HG02798 (cell line): ENCODE measurements around the gene OGDH.
"Not testable (repeated sequence)": the region's sequence is repeated elsewhere in the genome, so short reads cannot be mapped to it uniquely, and the experiment has no call there.

Source experiments
- ATAC-seq: cut with Tn5 transposase; IDR thresholded peaks from one replicate; pipeline ENCODE4 v1.9.1; 2021; ENCODE audit warnings: mild to moderate bottlenecking; ENCODE audit not compliant: unreplicated experiment, poor library complexity

OGDH gene

DNA sequence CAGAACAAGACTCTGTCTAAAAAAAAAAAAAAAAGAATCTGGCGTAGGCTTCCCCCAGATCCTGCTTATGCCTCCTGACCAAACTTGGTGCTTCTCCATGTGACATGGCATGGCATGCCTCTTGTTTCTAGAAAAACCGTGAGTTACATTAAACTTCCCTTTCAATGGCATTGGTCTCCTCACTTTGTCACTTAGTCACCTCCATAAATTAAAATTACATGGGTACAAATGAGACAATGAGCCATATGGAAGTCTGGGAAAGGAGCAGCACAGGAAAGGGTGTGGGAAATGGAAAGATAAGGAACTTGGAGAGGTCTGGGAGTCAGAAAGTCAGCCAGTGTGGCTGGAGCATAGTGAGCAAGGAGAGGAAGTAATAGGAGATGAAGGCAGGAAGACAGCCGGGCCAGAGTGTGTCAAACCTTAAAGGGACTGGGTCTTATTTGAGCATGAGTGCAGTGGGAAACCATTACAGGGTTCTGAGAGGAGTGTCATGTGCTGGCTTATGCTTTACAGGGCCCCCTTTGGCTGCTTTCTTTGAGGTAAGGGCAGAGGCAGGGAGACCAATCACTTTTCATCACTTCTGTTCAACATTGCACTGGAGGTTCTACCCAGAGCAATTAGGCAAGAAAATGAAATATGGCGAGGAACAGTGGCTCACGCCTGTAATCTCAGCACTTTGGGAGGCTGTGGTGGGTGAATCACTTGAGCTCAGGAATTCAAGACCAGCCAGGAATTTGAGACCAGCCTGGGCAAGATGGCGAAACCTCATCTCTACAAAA, 120.9 kb downstream of the OGDH start:
- ATAC-seq, result no peak

DNA sequence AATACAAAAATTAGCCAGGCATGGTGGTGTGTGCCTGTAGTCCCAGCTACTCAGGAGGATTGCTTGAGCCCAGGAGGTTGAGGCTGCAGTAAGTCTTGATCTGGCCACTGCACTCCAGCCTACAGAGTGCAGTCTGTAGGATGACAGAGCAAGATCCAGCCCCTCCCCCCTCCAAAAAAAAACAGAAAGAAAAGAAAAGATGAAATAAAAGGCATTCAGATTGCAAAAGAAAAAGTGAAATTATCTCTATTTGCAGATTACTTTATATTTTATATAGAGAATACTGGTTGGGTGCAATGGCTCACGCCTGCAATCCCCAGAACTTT, 121.5 kb downstream of the OGDH start:
- no peak for ATAC-seq

DNA sequence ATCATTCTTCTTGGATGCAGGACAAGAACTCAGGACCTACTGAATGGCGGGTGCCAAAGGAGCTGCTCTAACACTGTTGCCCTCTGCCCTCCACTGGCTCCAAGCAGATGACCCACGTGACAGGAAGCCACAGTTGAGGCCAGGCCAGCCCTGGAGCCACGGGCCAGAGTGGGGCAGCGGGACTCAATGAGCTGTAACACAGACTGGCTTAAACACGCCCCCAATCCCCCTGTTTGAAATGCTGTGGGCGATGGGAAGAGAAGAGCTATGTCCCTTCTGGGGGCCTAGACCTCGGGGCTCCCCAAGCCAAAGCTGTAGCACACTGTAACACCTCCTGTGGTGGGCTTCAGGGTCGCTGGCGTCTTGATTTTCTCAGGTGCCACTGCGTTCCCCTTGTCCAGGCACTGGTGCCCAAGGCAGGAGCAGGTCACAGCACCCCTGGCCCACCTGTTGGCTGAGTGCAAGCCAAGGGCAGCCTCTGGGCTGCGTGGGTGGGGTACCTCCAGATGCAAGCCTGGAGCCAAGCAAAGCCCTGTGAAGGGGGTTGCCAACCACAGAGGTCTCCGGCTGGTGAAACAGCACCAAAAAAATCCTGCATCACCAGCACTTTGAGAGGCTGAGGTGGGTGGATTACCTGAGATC, 123.6 kb downstream of the OGDH start:
- ATAC-seq, result no peak

DNA sequence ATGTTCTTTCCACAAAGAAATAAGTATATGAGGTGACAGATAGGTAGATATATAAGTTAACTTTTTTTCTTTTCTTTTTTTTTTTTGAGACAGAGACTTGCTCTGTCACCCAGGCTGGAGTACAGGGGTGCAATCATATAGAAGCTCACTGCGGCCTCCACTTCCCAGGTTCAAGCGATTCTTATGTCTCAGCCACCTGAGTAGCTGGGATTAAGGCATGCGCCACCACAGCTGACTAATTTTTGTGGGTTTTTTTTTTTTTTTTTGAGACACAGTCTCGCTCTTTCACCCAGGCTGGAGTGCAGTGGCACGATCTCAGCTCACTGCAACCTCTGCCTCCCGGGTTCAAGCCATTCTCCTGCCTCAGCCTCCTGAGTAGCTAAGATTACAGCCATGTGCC, 126.5 kb downstream of the OGDH start:
- ATAC-seq, result not testable (repeated sequence)

DNA sequence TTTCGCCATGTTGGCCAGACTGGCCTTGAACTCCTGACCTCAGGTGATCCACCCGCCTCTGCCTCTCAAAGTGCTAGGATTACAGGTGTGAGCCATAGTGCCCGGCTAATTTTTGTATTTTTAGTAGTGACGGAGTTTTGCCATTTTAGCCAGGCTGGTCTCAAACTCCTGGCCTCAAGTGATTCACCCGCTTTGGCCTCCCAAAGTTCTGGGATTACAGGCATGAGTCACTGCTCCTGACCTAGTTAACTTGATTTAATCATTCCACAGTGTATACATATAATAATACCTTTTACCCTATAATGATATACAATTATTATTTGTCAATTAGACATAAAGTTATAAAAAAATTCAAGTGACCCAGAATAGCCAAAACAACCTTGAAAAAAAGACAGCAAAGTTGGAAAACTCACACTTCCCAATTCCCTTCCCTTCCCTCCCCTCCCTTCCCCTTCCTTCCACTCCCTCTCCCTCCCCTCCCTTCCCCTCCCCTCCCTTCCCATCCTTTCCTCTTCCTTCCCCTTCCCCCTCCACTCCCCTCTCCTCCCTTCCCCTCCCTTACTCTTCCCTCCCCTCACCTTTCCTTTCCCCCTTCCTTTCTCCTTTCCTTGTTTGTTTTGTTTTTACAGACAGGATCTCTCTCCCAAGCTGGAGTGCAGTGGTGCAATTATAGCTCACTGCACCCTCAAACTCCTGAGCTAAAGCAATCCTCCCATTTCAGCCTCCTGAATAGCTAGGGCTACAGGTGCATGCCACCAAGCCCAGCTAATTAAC, 127.5 kb downstream of the OGDH start:
- no peak for ATAC-seq

DNA sequence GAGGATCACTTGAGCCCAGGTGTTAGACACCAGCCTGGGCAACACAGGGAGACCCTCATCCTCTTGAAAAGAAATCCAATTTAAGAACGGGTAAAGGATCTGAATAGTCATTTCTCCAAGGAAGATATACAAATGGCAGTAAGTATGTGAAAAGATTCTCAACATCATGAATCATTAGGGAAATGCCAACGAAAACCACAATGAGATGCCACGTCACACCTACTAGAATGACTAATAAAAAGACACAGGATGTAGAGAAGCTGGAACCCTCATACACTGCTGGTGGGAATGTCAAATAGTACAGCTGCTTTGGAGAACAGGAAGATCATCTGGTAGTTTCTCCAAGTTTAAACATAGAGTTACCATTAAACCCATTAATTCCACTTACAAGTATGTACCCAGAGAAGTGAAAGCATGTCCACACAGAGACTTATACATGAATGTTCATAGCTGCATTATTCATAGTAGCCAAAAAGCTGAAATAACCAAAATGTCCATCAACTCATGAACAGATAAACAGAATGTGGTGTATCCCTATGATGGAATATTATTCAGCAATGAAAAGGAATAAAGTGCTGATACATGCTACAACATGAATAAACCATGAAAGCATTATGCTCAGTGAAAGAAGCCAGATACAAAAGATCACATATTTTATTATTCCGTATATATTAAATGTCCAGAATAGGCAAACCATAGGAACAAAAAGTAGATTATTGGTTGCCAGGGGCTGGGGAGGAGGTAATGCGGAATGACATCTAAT, 129.2 kb downstream of the OGDH start:
- no peak for ATAC-seq

DNA sequence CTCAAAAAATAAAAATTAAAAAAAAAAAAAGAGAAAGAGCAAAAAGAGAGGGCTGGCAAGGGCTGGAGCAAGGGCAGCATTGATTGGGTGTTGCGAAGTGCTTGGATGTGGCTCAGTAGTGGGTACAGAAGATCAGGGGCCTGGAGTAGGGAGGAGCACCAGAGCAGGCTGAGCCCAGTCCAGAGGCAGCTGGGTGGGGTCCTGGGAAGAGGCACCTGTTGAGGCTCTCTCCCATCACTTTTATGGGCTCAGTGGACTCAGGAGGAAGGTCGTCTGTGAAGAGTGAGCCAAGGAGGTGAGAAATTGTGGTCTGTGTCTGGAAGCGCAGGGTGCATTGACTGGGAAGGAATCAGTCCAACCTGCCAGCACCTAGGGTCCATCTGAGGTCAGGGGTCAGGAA, 130.5 kb downstream of the OGDH start:
- ATAC-seq, result no peak

DNA sequence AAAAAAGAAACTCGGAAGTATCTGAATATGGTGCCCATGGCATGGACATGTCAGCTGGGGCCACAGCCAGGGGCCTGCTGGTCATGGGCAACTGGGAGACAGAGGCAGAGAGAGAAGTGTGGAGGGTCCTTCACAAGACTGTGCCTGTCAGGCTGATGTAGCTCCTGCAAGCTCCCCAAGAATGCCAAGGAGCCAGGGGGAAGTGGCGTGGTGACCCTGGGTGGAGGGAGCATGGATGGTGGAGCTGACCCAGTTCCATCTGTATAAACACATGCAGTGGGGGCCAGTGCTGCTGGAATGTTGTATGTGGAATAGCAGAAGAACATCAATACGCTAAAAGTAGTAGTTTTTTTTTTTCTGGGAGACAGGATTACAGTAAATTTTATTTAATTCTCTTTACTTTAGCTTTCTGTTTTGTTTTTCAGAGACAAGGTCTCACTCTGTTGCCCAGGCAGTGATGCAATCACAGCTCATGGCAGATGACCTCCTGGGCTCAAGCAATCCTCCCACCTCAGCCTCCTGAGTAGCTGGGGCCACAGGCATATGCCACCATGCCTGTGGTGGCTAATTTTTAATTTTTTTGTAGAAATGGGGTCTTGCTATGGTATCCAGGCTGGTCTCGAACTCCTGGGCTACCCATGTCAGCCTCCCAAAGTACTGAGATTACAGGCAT, 131.8 kb downstream of the OGDH start:
- ATAC-seq, result no peak

DNA sequence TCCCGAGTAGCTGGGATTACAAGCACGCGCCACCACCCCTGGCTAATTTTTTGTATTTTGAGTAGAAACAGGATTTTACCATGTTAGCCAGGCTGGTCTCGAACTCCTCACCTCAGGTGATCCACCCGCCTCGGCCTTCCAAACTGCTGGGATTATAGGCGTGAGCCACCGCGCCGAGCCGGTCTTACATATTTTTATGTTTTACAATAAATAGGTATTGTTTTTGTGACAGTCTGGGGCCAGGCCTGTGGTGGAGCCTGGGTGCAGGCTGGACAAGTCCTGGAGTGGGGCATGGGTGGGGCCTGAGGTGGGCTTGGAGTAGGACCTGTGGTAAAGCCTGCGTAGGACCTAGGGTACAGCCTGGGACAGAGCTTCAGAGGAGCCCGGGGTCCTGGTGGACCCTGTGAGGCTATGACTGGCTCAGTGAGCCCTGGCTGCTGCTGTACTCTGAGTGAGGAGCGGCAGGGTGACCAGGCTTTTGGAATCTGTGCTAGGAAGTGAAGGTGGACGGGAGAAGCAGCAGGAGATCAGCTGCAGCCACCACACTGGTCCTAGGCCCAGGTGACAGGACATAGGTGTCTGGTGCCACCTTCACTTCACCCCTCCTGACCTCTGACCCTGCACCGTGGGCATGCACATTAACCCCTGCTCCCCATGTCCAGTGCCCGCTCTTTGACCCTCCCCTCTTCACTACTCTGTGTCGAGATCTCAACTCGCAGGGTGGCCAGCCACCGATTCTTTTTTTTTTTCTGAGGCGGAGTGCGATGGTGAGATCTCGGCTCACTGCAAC, 132.6 kb downstream of the OGDH start:
- ATAC-seq, result no peak

DNA sequence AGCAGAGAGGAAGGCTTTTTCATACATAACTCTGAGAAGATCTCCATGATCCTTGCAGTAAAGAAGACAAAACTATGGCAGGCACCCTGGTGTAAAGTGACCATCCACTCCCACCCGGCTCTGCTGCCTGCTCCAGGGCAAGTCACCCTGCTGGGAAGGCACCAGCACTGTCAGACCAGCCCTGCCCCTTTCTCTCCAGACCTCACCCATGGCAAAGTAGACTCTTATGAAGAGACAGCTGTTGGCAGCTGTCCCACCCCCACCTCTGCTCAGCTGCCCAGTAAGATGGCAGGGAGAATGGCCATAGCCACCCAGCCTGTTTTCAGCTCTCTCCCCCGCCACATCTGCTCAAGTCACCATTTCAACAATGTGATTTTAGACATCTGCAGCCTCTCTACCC, 133.6 kb downstream of the OGDH start:
- ATAC-seq, result no peak

DNA sequence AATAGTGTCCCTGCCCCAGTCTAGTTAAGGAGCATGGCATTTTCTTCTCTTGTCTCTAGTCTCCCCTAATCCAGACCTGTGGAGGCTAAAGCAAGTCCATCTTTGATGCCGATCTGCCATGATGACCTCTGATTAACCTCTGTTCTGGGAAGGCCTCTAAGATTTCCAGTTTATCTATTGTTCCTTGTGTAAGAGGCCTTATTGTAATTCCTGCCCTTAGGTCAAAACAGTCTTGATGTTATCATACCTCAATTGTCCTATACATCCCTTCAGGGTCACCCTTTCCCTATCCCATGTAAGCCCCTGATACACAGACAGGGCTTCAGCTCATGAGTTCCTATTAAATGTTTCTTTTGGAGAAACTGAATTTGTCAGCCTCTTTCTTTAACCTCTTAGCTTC, 137.3 kb downstream of the OGDH start:
- no peak for ATAC-seq

DNA sequence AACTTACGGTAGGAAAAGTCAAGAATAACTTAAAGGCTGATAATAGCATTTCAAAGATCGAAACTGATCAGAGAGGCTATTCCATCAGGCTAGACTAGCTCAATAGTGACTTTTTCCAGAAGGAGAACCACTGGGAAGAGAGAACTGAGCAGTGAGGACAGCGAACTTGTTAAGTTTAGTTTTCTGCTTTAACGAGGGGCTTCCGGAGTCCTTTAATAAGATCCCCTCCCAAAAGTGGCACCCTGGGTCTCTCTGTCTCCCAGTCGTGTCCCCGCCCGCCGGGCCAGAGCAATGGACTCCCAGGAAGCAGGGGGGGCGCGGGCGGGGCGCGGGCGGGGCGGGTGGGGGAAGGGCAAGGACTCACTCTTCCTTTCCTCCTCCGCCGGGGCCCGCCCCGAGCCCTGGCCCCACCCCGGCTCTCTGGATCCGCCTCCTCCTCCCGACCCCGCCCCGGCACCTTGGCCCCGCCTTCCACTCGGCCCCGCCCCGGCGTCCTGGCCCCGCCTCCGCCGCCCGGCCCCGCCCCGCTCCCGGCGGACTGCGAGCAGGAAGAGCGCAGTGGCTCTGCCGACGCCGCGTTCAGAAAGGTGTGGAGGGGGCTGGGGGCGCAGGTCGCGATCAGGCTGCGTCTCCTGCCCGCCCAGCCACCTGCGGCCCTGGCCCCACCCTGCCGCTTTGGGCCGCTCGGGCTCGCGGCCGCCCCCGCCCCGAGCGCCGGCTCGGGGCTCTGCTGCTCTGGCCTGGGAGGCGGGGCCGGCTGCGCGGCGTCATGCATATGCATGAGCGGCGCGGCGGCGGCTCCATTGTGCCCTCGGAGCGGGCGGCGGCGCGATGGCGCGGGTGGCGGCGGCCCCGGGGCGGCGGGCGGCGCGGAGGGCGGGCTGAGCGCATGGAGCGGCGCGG, 141.9 kb downstream of the OGDH start, which contains the start of gene ZMIZ2:
Gene ZMIZ2 (plus strand): TSS at position 803 of the 903 bp plus-strand sequence. CDS start 7,403 bp downstream, outside the sequence.
- peak; percentile 76 for ATAC-seq

DNA sequence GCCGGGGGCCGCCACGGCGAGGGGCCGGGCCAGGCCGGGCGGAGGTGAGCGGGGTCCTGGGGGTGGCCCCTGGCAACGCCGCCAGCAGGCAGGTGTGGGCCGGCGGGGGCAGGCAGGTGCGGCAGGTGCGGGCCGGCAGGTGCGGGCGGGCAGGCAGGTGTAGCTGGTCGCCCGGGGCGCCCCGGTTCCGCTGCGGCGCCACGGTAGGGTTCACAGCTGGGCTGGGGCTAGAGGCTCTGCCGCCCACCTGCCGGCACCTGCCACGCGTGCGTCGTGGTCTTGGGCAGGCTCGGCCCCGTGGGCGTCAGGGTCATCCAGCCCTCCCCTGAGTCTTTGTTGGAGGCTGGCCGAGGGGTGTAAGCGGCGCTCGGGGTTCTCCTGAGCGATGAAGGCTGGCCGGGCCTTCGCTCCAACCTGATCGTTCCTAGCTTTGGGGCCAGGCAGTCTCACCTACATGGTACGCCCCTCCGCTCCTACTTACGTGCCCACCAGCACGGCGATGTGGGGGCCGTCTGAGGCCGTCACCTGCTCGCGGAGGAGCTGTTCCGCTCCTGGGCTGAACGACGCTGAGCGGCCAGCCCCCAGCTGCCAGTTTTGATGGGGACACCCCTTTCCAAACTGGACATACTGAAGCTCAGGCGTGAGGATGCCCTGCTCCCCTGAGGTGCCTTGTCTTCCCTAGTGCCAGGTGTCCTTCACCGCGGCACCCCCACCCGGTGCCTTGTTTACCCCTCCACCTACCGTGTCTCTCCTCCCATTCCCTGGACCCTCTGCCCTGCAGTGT, 142.7 kb downstream of the OGDH start:
- peak; percentile 20 for ATAC-seq

DNA sequence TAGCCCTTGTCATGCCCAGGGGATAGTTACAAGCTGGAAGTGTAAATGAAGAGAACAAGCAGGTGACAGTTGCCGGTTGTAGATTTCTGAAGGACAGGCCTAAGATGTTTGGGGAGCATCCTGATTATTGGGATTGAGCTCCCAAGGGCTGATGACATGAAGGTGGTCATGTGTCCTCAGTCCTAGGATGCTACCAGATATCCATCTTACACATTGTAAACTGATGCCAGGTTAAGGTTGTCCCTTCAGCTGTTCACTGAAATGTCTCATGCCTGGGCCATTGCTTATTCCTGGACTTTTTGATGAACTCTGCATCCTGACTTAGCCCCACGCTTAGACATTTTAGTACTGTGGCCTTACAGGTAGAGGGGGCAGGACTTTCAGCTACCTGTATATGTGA, 143.6 kb downstream of the OGDH start:
- no peak for ATAC-seq

DNA sequence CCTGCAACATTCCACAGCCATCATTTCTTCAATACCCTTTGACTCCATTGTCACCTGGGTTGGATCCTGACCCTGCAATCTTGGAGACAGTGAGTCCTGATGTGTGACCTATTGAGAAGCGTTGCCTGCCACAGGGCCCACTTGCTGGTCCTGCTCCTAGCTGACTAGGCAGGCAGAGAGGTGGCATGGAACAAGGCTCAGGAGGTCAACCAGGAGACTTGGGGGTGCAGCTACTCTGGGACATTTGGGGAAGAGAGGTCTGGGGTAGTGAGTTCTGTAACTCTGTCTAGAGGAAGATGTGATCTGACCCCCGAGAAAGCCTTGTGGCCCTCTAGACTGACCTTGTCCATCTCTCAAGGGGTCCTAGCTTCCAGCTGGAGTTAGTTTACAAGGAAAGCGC, 144.0 kb downstream of the OGDH start:
- ATAC-seq, result no peak

DNA sequence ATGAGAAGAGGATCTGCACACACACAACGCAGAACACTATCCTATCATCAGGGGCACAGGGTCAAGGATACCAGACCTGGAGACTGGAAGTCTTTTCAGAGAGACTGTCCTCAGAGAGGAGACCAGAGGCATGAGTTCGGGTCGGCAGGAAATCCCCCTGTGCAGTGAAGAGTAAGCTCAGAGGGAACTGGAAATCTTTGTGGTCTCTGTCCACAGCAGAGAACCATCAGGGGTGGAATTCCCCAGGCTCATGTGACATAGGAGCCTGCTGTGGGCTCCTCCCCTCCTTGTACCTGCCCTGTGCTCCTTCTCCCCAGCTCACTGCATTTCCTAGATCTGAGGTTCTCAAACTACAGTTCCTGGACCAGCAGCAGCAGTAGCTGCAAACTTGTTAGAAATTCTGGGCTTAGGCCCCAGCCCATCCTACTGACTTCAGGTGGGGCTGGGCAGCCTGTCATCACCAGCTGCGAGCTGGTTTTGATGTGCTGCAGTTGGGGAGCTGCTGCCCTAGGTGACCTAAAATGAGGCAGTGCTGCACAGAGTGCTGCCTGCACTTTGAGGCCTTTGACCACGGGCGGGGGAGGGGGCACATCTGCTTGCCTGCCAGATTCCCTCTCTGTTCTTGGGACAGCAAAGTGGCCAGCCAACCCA, 144.6 kb downstream of the OGDH start:
- peak; percentile 58 for ATAC-seq

DNA sequence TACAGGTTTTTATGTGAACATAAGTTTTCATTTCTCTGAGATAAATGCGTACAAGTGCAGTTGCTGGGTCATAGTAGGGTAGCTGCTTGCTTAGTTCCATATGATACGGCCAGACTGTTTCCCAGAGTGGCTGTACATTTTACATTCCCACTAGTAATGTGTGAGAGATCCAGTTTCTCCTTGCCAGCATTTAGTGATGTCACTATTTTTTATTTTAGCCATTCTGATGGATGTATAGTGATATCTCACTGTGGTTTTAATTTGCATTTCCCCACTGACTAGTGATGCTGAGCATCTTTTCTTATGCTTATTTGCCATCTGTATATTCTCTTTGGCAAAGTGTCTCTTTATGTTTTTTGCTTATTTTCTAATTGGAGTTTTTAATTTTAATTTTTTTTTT, 146.4 kb downstream of the OGDH start:
- ATAC-seq, result no peak
